HepG2 (cell line): ENCODE results near the gene RHCE. TPM values are rescaled to one million over a fixed set of nuclear protein-coding genes. Genes with fewer than 3 reads are reported as not detected.

Experiments
- BCLAF1 ChIP-seq: fragments of 450-650 bp; IDR thresholded peaks from 2 replicates; pipeline ENCODE4 v1.6.1; 2017; ENCODE audit warnings: mild to moderate bottlenecking
- CENPBD1 ChIP-seq: sonication (generic); formaldehyde crosslinking; IDR thresholded peaks from 2 replicates; pipeline ENCODE4 v1.8.0; 2022; ENCODE audit warnings: missing genetic modification reagents, low read depth, mild to moderate bottlenecking, borderline replicate concordance
- ERF ChIP-seq: IDR thresholded peaks from 2 replicates; pipeline ENCODE4 v1.6.1; 2018; ENCODE audit warnings: missing biosample characterization, missing genetic modification reagents
- FOXA1 ChIP-seq, 2 experiments: fragments of 450-650 bp in 1 of 2; sonication (generic) in 1 of 2; formaldehyde crosslinking in 1 of 2; IDR thresholded peaks; 2 replicates each; pipeline versions ENCODE4 v1.4.0 to v1.6.1; 2016 to 2020; ENCODE audit warnings: missing genetic modification reagents in 1 of 2
- GPN1 ChIP-seq: sonication (generic); formaldehyde crosslinking; IDR thresholded peaks from 2 replicates; pipeline ENCODE4 v1.5.1; 2020; ENCODE audit warnings: missing genetic modification reagents, borderline replicate concordance
- HNRNPUL1 ChIP-seq: fragments of 200-400 bp; formaldehyde crosslinking; IDR thresholded peaks from 2 replicates; pipeline ENCODE4 v1.6.1; 2017; ENCODE audit warnings: low read depth, mild to moderate bottlenecking, low read length, moderate library complexity
- HOXD1 ChIP-seq: sonication (generic); formaldehyde crosslinking; IDR thresholded peaks from 2 replicates; pipeline ENCODE4 v1.5.0; 2020; ENCODE audit warnings: missing genetic modification reagents
- LCORL ChIP-seq, 2 experiments: fragments of 450-650 bp in 1 of 2; sonication (generic) in 1 of 2; formaldehyde crosslinking in 1 of 2; IDR thresholded peaks; 2 replicates each; pipeline versions ENCODE4 v1.5.0 to v1.6.1; 2017 to 2020; ENCODE audit warnings: antibody characterized with exemption in 1 of 2, missing genetic modification reagents in 1 of 2
- MTF2 ChIP-seq: sonication (generic); formaldehyde crosslinking; IDR thresholded peaks from 2 replicates; pipeline ENCODE4 v1.5.0; 2020; ENCODE audit warnings: missing genetic modification reagents, borderline replicate concordance
- NCOA5 ChIP-seq: sonication (generic); formaldehyde crosslinking; IDR thresholded peaks from 2 replicates; pipeline ENCODE4 v1.4.0; 2020; ENCODE audit warnings: missing genetic modification reagents
- POGZ ChIP-seq: sonication (generic); formaldehyde crosslinking; IDR thresholded peaks from 2 replicates; pipeline ENCODE4 v1.4.0; 2020; ENCODE audit warnings: mild to moderate bottlenecking, missing genetic modification reagents
- RARA ChIP-seq: IDR thresholded peaks from 2 replicates; pipeline ENCODE4 v1.6.1; 2016; ENCODE audit warnings: missing genetic modification reagents, missing compliant biosample characterization
- RARG ChIP-seq: sonication (generic); formaldehyde crosslinking; IDR thresholded peaks from 2 replicates; pipeline ENCODE4 v1.4.0; 2020; ENCODE audit warnings: low read depth, mild to moderate bottlenecking, missing genetic modification reagents
- REST ChIP-seq, 2 experiments: IDR thresholded peaks; 2 replicates each; pipeline ENCODE4 v1.6.1; 2011 to 2012; ENCODE audit warnings: low read length in 2 of 2, borderline replicate concordance in 1 of 2, low read depth in 1 of 2, mild to moderate bottlenecking in 1 of 2, moderate library complexity in 1 of 2
- TAF1 ChIP-seq: sonication (generic); formaldehyde crosslinking; IDR thresholded peaks from 2 replicates; pipeline ENCODE4 v1.4.0; 2020; ENCODE audit warnings: missing genetic modification reagents
- TAF15 ChIP-seq: fragments of 200-400 bp; formaldehyde crosslinking; IDR thresholded peaks from one replicate; pipeline ENCODE4 v1.6.1; 2018; ENCODE audit warnings: mild to moderate bottlenecking, low read depth, low read length; ENCODE audit not compliant: poor library complexity, severe bottlenecking
- U2AF1 ChIP-seq: fragments of 200-400 bp; formaldehyde crosslinking; optimal IDR thresholded peaks from 2 replicates; pipeline ENCODE3; 2017; ENCODE audit warnings: mild to moderate bottlenecking, low read depth, low read length
- ZBTB7A ChIP-seq: sonication (generic); formaldehyde crosslinking; IDR thresholded peaks from 2 replicates; pipeline ENCODE4 v1.8.0; 2022; ENCODE audit warnings: mild to moderate bottlenecking, missing genetic modification reagents
- ZNF354B ChIP-seq: sonication (generic); formaldehyde crosslinking; IDR thresholded peaks from 2 replicates; pipeline ENCODE4 v1.8.0; 2022; ENCODE audit warnings: mild to moderate bottlenecking, missing genetic modification reagents
- ZNF615 ChIP-seq: sonication (generic); formaldehyde crosslinking; IDR thresholded peaks from 2 replicates; pipeline ENCODE4 v1.5.0; 2020; ENCODE audit warnings: mild to moderate bottlenecking, missing genetic modification reagents, borderline replicate concordance
- ZNF652 ChIP-seq: IDR thresholded peaks from 2 replicates; pipeline ENCODE4 v1.6.1; 2016; ENCODE audit warnings: low read depth, borderline replicate concordance
- ZNF83 ChIP-seq: sonication (generic); formaldehyde crosslinking; IDR thresholded peaks from 2 replicates; pipeline ENCODE4 v1.4.0; 2020; ENCODE audit warnings: missing genetic modification reagents, mild to moderate bottlenecking, borderline replicate concordance
- polyA plus RNA-seq, 8 experiments: library from polyadenylated mRNA; depleted of rRNA in 3 of 8; stranded (reverse) in 7 of 8; unstranded in 1 of 8; fragments of >200 nt; fragmentation: Illumina TruSeq in 4 of 8; extraction: Trizol in 4 of 8; gene quantifications; 2 replicates each; pipeline versions ENCODE4 v1.2.1 to v1.2.3, GENCODE V29; 2011 to 2016; ENCODE audit warnings: low read depth in 4 of 8, missing spikeins in 1 of 8, mixed read lengths in 1 of 8; ENCODE audit not compliant: insufficient read depth in 1 of 8
- total RNA-seq, 5 experiments: library from RNA; depleted of rRNA; stranded (reverse); fragments of >200 nt; fragmentation: Illumina TruSeq; extraction: Trizol; gene quantifications; 2 replicates each; pipeline ENCODE4 v1.2.3, GENCODE V29; 2016; ENCODE audit warnings: low read depth in 1 of 5

Gene RHCE
- total and polyA plus RNA-seq, 2 of the 13 experiments (the other 11 are each of a cell fraction or from before 2014, with no cell fraction given): 0.30 TPM; not detected in 1

- TF ChIP-seq CENPBD1 (no peak), ZNF83 (CRISPR knock-in tag) (no peak), REST (IDR thresholded peaks at IDR 0.05; ENCODE audit: borderline replicate concordance in 1 of 2, low read depth in 1 of 2, low read length in 2 of 2) (no peak), RARG (CRISPR knock-in tag) (no peak), NCOA5 (CRISPR knock-in tag) (no peak), LCORL (IDR thresholded peaks at IDR 0.05) (no peak), LCORL (CRISPR knock-in tag; IDR thresholded peaks at IDR 0.05) (no peak), GPN1 (CRISPR knock-in tag) (no peak), HOXD1 (CRISPR knock-in tag) (no peak), TAF15 (no peak), HNRNPUL1 (no peak), POGZ (peak; percentile 41; the same call in 1 of the 2 replicates), MTF2 (CRISPR knock-in tag) (peak; percentile 49; the same call in 1 of the 2 replicates), ZNF615 (no peak), RARA (no peak), BCLAF1 (no peak), FOXA1 (IDR thresholded peaks at IDR 0.05) (no peak), FOXA1 (CRISPR knock-in tag; IDR thresholded peaks at IDR 0.05) (peak; percentile 41; the same call in 1 of the 2 replicates), U2AF1 (no peak), ERF (CRISPR knock-in tag) (no peak), ZBTB7A (CRISPR knock-in tag) (no peak), ZNF652 (CRISPR knock-in tag) (no peak), TAF1 (CRISPR knock-in tag) (peak; percentile 83), ZNF354B (CRISPR knock-in tag) (no peak)
Measured at GRCh38 chr1:25430073-25430966, 9.7 kb upstream of the RHCE start, which contains the start of gene MACO1 (continued).
